OCI-LY1 (cell line): ENCODE measurements around the gene CFAP46.

ENCODE experiments used
- H2AFZ ChIP-seq: fragments of 200-600 bp; sonication (generic), shearing (Covaris generic); 2 replicates; pipeline ENCODE4 v1.6.0; 2014; ENCODE audit warnings: antibody characterized with exemption, mild to moderate bottlenecking, low read length
- H3F3A ChIP-seq: fragments of 200-600 bp; sonication (generic), shearing (Covaris generic); 2 replicates; pipeline ENCODE4 v1.6.0; 2014; ENCODE audit warnings: mild to moderate bottlenecking, antibody characterized with exemption, low read length, moderate library complexity; ENCODE audit not compliant: insufficient read depth
- H3K27ac ChIP-seq: fragments of 200-600 bp; sonication (generic); 2 replicates; pipeline ENCODE4 v1.5.1; 2014; ENCODE audit warnings: low read length, mixed run types, mild to moderate bottlenecking, low read depth; ENCODE audit not compliant: poor library complexity, severe bottlenecking
- H3K27me3 ChIP-seq: fragments of 200-600 bp; sonication (generic); 2 replicates; pipeline ENCODE4 v1.6.0; 2014; ENCODE audit warnings: antibody characterized with exemption, mild to moderate bottlenecking, low read length, moderate library complexity; ENCODE audit not compliant: insufficient read depth
- H3K36me3 ChIP-seq: fragments of 200-600 bp; sonication (generic); 2 replicates; pipeline ENCODE4 v1.6.1; 2014; ENCODE audit warnings: mild to moderate bottlenecking, antibody characterized with exemption, low read length, moderate library complexity, mixed read lengths; ENCODE audit not compliant: insufficient read depth
- H3K4me1 ChIP-seq: fragments of 200-600 bp; sonication (generic); 2 replicates; pipeline ENCODE4 v1.5.1; 2014; ENCODE audit warnings: mild to moderate bottlenecking, low read length, moderate library complexity; ENCODE audit not compliant: insufficient read depth, severe bottlenecking
- H3K4me2 ChIP-seq: fragments of 200-600 bp; sonication (generic), shearing (Covaris generic); 2 replicates; pipeline ENCODE4 v1.6.1; 2014; ENCODE audit warnings: low read length
- H3K4me3 ChIP-seq: fragments of 200-600 bp; sonication (generic); 2 replicates; pipeline ENCODE4 v1.5.1; 2014; ENCODE audit warnings: low read length, low read depth, mild to moderate bottlenecking, mixed read lengths; ENCODE audit not compliant: poor library complexity, severe bottlenecking
- H3K79me2 ChIP-seq: fragments of 200-600 bp; shearing (Covaris generic); 2 replicates; pipeline ENCODE4 v1.6.1; 2016; ENCODE audit warnings: mixed run types, low read length, mixed read lengths; ENCODE audit not compliant: insufficient read depth
- H3K9ac ChIP-seq: fragments of 200-600 bp; sonication (generic), shearing (Covaris generic); 2 replicates; pipeline ENCODE4 v1.6.1; 2014; ENCODE audit warnings: mild to moderate bottlenecking, low read length, mixed read lengths
- H3K9me2 ChIP-seq: fragments of 200-600 bp; sonication (generic), shearing (Covaris generic); 2 replicates; pipeline ENCODE4 v1.6.1; 2014; ENCODE audit warnings: low read depth, mild to moderate bottlenecking, low read length, mixed read lengths
- H3K9me3 ChIP-seq: fragments of 200-600 bp; shearing (Covaris generic); 2 replicates; pipeline ENCODE4 v1.6.1; 2014; ENCODE audit warnings: low read length, mixed read lengths
- H4K20me1 ChIP-seq: fragments of 200-600 bp; sonication (generic), shearing (Covaris generic); 2 replicates; pipeline ENCODE4 v1.6.0; 2016; ENCODE audit warnings: mild to moderate bottlenecking, low read length; ENCODE audit not compliant: insufficient read depth
- EZH2 ChIP-seq: fragments of 200-600 bp; sonication (generic), shearing (Covaris generic); IDR thresholded peaks from 2 replicates; pipeline ENCODE4 v1.8.0; 2017; ENCODE audit warnings: borderline replicate concordance, mixed run types, mild to moderate bottlenecking, antibody characterized with exemption, low read length, moderate library complexity, mixed read lengths
- TF ChIP-seq, protein P1 (sequence below): fragments of 200-600 bp; sonication (generic), shearing (Covaris generic); IDR thresholded peaks from 2 replicates; pipeline ENCODE4 v1.5.1; 2017; ENCODE audit warnings: mild to moderate bottlenecking, antibody characterized with exemption, low read length, moderate library complexity, mixed read lengths

CFAP46 gene

DNA sequence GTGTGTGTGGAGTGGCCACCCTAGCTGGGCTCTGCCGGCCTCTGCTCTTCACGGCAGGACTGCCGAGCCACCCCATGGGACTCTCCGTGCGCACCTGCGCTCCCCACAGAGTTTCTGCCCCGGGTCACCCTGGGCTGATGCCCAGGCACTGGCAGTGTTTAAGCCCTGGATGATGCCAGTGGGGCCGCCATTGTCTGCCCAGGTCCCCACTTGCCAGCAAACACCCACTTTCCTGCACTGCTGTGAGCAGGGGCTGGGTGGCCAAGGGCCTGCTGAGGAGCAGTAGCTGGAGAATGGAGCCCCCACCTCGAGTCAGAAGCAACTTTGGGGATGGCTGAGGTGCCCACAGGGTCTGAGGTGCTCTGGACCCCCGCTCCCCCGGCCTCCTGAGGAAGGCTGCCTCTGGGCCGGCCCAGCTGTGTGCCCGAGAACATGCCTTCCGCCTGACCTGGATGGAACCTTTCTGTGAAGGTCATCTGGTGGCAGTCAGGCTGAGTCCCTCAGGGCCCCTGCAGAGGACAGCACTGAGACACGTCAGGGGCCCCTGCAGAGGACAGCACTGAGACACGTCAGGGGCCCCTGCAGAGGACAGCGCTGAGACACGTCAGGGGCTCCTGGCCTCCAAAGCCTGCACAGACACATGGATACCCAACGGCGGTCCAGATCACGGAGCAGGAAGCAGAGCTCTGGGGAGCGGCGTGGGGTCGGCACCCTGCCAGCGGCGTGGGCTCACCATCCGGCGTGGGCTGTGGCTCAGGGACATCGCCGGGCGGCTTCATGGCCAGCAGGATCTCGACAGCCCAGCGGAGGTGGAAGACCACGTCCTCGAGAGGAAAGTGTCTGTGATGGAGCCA is 62.0 kb downstream of the CFAP46 start:
- H3K9me3 ChIP-seq, result no peaks in the 10 kb centered on the region
- no peak overlapping the region for H3K4me2 ChIP-seq
- H3K9me2 ChIP-seq, result no peaks in the 10 kb centered on the region
- H4K20me1 ChIP-seq, result no peaks in the 10 kb centered on the region
- H3K79me2 ChIP-seq, result no peaks in the 10 kb centered on the region
- no peaks in the 10 kb centered on the region for H3K27me3 ChIP-seq
- no peak overlapping the region for H2AFZ ChIP-seq
- no peaks in the 10 kb centered on the region for H3F3A ChIP-seq
- H3K9ac ChIP-seq, result no peak overlapping the region
- H3K27ac ChIP-seq, result no peak overlapping the region
- no peaks in the 10 kb centered on the region for H3K36me3 ChIP-seq
- TF ChIP-seq, protein P1, sequence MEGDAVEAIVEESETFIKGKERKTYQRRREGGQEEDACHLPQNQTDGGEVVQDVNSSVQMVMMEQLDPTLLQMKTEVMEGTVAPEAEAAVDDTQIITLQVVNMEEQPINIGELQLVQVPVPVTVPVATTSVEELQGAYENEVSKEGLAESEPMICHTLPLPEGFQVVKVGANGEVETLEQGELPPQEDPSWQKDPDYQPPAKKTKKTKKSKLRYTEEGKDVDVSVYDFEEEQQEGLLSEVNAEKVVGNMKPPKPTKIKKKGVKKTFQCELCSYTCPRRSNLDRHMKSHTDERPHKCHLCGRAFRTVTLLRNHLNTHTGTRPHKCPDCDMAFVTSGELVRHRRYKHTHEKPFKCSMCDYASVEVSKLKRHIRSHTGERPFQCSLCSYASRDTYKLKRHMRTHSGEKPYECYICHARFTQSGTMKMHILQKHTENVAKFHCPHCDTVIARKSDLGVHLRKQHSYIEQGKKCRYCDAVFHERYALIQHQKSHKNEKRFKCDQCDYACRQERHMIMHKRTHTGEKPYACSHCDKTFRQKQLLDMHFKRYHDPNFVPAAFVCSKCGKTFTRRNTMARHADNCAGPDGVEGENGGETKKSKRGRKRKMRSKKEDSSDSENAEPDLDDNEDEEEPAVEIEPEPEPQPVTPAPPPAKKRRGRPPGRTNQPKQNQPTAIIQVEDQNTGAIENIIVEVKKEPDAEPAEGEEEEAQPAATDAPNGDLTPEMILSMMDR, result no peak
- no peak for TF ChIP-seq EZH2
- no peaks in the 10 kb centered on the region for H3K4me1 ChIP-seq
- no peak overlapping the region for H3K4me3 ChIP-seq

DNA sequence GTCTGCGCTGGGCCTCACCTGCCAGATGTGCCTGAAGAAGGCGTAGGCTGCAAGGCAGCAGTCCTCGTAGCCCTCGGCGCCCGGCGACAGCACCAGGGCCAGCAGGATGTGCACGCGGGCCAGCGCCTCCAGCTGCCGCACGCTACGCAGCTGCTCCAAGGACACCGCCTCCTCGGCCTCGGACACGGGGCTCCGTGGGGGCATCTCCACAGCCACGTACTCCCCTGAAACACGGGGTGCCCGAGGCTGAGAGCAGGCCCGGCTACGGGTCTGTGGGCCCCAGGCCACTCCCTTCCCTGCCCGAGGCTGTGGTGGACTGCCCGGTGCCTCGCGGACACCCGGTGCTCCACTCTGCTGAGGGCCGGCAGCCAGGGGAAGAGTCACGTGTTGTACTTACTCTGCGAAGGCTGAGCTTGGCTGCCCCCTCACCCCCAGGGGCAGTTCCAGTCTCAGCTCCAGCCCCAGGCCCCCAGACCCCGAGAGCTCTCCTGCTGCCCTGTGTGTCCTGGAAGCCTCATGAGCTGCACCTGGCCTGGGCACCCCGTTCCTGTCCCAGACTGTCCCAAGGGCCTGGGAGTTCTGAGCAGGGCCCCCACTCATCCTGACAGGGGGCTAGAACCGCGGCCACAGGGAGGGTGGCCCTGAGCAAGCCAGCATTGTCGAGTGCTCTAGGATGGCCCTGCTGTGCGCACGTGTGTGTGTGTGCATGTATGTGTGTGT is 62.8 kb downstream of the CFAP46 start:
- TF ChIP-seq, protein P1, result no peak
- no peaks in the 10 kb centered on the region for H4K20me1 ChIP-seq
- H3K9ac ChIP-seq, result no peak overlapping the region
- no peaks in the 10 kb centered on the region for H3K9me3 ChIP-seq
- H3F3A ChIP-seq, result no peaks in the 10 kb centered on the region
- no peak overlapping the region for H3K4me2 ChIP-seq
- no peak overlapping the region for H3K27ac ChIP-seq
- H2AFZ ChIP-seq, result no peak overlapping the region
- H3K79me2 ChIP-seq, result no peaks in the 10 kb centered on the region
- no peaks in the 10 kb centered on the region for H3K9me2 ChIP-seq
- H3K27me3 ChIP-seq, result no peaks in the 10 kb centered on the region
- H3K4me3 ChIP-seq, result no peak overlapping the region
- no peaks in the 10 kb centered on the region for H3K4me1 ChIP-seq
- no peaks in the 10 kb centered on the region for H3K36me3 ChIP-seq

DNA sequence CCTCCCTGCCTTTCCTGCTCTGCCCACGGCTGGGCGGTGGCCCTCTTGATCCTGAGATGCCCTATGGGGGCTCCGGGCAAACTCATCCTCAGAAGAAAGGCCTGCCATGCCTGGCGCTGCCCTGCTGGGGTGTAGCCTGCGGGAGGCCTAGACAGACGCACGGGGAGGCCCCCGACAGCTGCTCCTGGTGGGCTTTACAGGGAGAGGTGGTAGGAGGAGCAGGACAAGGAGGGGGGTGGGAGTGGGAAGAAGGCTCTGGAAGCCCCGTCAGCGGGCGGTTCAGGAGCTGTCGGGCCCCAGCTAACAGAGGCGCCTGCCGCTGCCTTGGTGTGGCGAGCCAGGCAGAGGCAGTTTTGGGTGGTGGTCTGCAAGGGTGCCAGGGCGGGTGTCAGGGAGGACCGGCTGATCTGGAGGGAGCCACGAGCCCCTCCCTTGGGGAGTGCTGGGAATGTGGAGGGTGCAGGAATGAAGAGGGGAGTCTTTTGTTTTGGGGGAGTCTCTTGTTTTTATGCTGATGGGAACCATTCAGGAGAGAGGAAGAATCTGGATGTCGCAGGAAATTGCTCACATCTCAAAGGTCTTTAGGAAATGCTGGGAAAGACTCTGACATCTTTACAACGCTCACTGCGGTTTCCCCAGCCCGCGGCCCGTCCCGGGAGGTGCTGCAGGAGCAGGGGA is 63.5 kb downstream of the CFAP46 start:
- no peaks in the 10 kb centered on the region for H3K9me2 ChIP-seq
- no peaks in the 10 kb centered on the region for H3K36me3 ChIP-seq
- H2AFZ ChIP-seq, result no peak overlapping the region
- H3K9ac ChIP-seq, result no peak overlapping the region
- no peaks in the 10 kb centered on the region for H3K9me3 ChIP-seq
- H4K20me1 ChIP-seq, result no peaks in the 10 kb centered on the region
- H3K27ac ChIP-seq, result no peak overlapping the region
- H3K27me3 ChIP-seq, result no peaks in the 10 kb centered on the region
- no peaks in the 10 kb centered on the region for H3F3A ChIP-seq
- no peaks in the 10 kb centered on the region for H3K79me2 ChIP-seq
- H3K4me2 ChIP-seq, result no peak overlapping the region
- no peaks in the 10 kb centered on the region for H3K4me1 ChIP-seq
- H3K4me3 ChIP-seq, result no peak overlapping the region
- no peak for TF ChIP-seq EZH2
- TF ChIP-seq, protein P1, result no peak
